Esophagus muscularis mucosa (tissue), 4 donors: Measurements from ENCODE around the gene CACNB4.

Source experiments
- CTCF ChIP-seq, 3 experiments: fragments of 200-600 bp in 2 of 3; fragments of 450-650 bp in 1 of 3; sonication (generic) in 2 of 3; IDR thresholded peaks; one replicate each; pipeline ENCODE4 v1.5.1; 2017 to 2019; ENCODE audit warnings: antibody characterized with exemption in 3 of 3, mild to moderate bottlenecking in 2 of 3, moderate library complexity in 1 of 3
- EP300 ChIP-seq: sonication (generic); formaldehyde crosslinking; IDR thresholded peaks from one replicate; pipeline ENCODE4 v1.6.1; 2017; ENCODE audit warnings: antibody characterized with exemption
- POLR2A ChIP-seq: fragments of 450-650 bp; IDR thresholded peaks from one replicate; pipeline ENCODE4 v1.6.1; 2017; ENCODE audit warnings: antibody characterized with exemption, moderate library complexity, mild to moderate bottlenecking, low read depth
- POLR2AphosphoS5 ChIP-seq, 2 donors: sonication (generic); formaldehyde crosslinking; IDR thresholded peaks; one replicate each; pipeline ENCODE4 v1.6.1; 2017; ENCODE audit warnings: antibody characterized with exemption in 2 of 2

GRCh38 chr2:151805961-151806360, 292.9 kb downstream of the CACNB4 start:
- TF ChIP-seq POLR2A (no peak), CTCF (IDR thresholded peaks at IDR 0.05) (no peak), POLR2AphosphoS5 (IDR thresholded peaks at IDR 0.05) (no peak), EP300 (no peak)
